Measurements from ENCODE around the gene ARAP1.

The ARAP1 gene

GRCh38 chr11:72704028-72704782 lies 48.0 kb downstream of the ARAP1 start:
- Histone ChIP-seq H2AFZ (ENCODE audit: low read length) (no peak overlapping the region), H4K20me1 (ENCODE audit: insufficient read depth, low read length, poor library complexity, severe bottlenecking) (no peaks in the 10 kb centered on the region), H3K9me2 (replicated peaks; ENCODE audit: low read depth, low read length) (no peaks in the 10 kb centered on the region)

GRCh38 chr11:72703267-72704008 lies 48.8 kb downstream of the ARAP1 start:
- Histone ChIP-seq H3K4me1 (ENCODE audit: insufficient read depth, low read length, poor library complexity, severe bottlenecking) (no peaks in the 10 kb centered on the region), H3K36me3 (ENCODE audit: insufficient read depth, low read length) (peaks cover 86% of the 10 kb centered on the region; the same call in 1 of the 2 replicates), H3K4me3 (ENCODE audit: low read length, poor library complexity, severe bottlenecking) (no peak overlapping the region), H3K9me2 (replicated peaks; ENCODE audit: low read depth, low read length) (no peaks in the 10 kb centered on the region), H3K4me2 (ENCODE audit: low read depth, low read length, poor library complexity, severe bottlenecking) (no peak overlapping the region), H3F3A (ENCODE audit: low read depth) (no peaks in the 10 kb centered on the region), H2AFZ (ENCODE audit: low read length) (no peak overlapping the region), H4K20me1 (ENCODE audit: insufficient read depth, low read length, poor library complexity, severe bottlenecking) (no peaks in the 10 kb centered on the region), H3K9me3 (ENCODE audit: insufficient read depth, low read depth, low read length) (no peaks in the 10 kb centered on the region), H3K79me2 (ENCODE audit: insufficient read depth, low read length) (no peaks in the 10 kb centered on the region), H3K9ac (ENCODE audit: low read depth, low read length, poor library complexity, severe bottlenecking) (no peak overlapping the region), H3K27me3 (ENCODE audit: insufficient read depth, low read length, poor library complexity, severe bottlenecking) (no peaks in the 10 kb centered on the region)
- TF ChIP-seq EZH2phosphoT487 (IDR thresholded peaks at IDR 0.05; ENCODE audit: borderline replicate concordance) (no peak), CTCF (conservative IDR thresholded peaks at IDR 0.05; ENCODE audit: low read length) (no peak)

More at GRCh38 chr11:72704028-72704782, 48.0 kb downstream of the ARAP1 start:
- no peaks in the 10 kb centered on the region for H3K27me3 ChIP-seq (ENCODE audit: insufficient read depth, low read length, poor library complexity, severe bottlenecking)
- H3F3A ChIP-seq (ENCODE audit: low read depth), result no peaks in the 10 kb centered on the region
- no peaks in the 10 kb centered on the region for H3K79me2 ChIP-seq (ENCODE audit: insufficient read depth, low read length)
- H3K4me2 ChIP-seq (ENCODE audit: low read depth, low read length, poor library complexity, severe bottlenecking), result no peak overlapping the region
- H3K4me3 ChIP-seq (ENCODE audit: low read length, poor library complexity, severe bottlenecking), result no peak overlapping the region
- H3K9me3 ChIP-seq (ENCODE audit: insufficient read depth, low read depth, low read length), result no peaks in the 10 kb centered on the region
- H3K9ac ChIP-seq (ENCODE audit: low read depth, low read length, poor library complexity, severe bottlenecking), result no peak overlapping the region
- TF ChIP-seq CTCF (conservative IDR thresholded peaks at IDR 0.05; ENCODE audit: low read length) (no peak), EZH2phosphoT487 (IDR thresholded peaks at IDR 0.05; ENCODE audit: borderline replicate concordance) (no peak)
- no peaks in the 10 kb centered on the region for H3K4me1 ChIP-seq (ENCODE audit: insufficient read depth, low read length, poor library complexity, severe bottlenecking)
- H3K36me3 ChIP-seq (ENCODE audit: insufficient read depth, low read length), result peaks cover 82% of the 10 kb centered on the region; the same call in 1 of the 2 replicates

- H2AFZ ChIP-seq (ENCODE audit: low read length), result no peak overlapping the region
- H3F3A ChIP-seq (ENCODE audit: low read depth), result no peaks in the 10 kb centered on the region
- no peaks in the 10 kb centered on the region for H3K9me2 ChIP-seq (replicated peaks; ENCODE audit: low read depth, low read length)
- H3K9ac ChIP-seq (ENCODE audit: low read depth, low read length, poor library complexity, severe bottlenecking), result no peak overlapping the region
- no peaks in the 10 kb centered on the region for H4K20me1 ChIP-seq (ENCODE audit: insufficient read depth, low read length, poor library complexity, severe bottlenecking)
- no peaks in the 10 kb centered on the region for H3K9me3 ChIP-seq (ENCODE audit: insufficient read depth, low read depth, low read length)
- TF ChIP-seq EZH2phosphoT487 (IDR thresholded peaks at IDR 0.05; ENCODE audit: borderline replicate concordance) (no peak), CTCF (conservative IDR thresholded peaks at IDR 0.05; ENCODE audit: low read length) (no peak)
- H3K4me3 ChIP-seq (ENCODE audit: low read length, poor library complexity, severe bottlenecking), result no peak overlapping the region
- no peaks in the 10 kb centered on the region for H3K79me2 ChIP-seq (ENCODE audit: insufficient read depth, low read length)
- no peaks in the 10 kb centered on the region for H3K27me3 ChIP-seq (ENCODE audit: insufficient read depth, low read length, poor library complexity, severe bottlenecking)
- no peaks in the 10 kb centered on the region for H3K4me1 ChIP-seq (ENCODE audit: insufficient read depth, low read length, poor library complexity, severe bottlenecking)
- H3K4me2 ChIP-seq (ENCODE audit: low read depth, low read length, poor library complexity, severe bottlenecking), result no peak overlapping the region
- H3K36me3 ChIP-seq (ENCODE audit: insufficient read depth, low read length), result peaks cover 86% of the 10 kb centered on the region; the same call in 1 of the 2 replicates
Observed at GRCh38 chr11:72702577-72703241, 49.5 kb downstream of the ARAP1 start.

All from Loucy (cell line).